ENCODE data around the gene OR2S2.

Gene OR2S2

GRCh38 chr9:35956651-35957050 lies 1.3 kb downstream of the OR2S2 start:
- no peak overlapping the region for H3K18ac ChIP-seq (ENCODE audit: low read length)
- H2BK5ac ChIP-seq (ENCODE audit: low read length), result no peak overlapping the region
- no peak overlapping the region for H3K23ac ChIP-seq (ENCODE audit: low read depth, low read length, poor library complexity)
- H3K36me3 ChIP-seq (replicated peaks in 1 of 2; ENCODE audit: control insufficient read depth in 2 of 2, insufficient read depth in 2 of 2, low read length in 2 of 2), result no peaks in the 10 kb centered on the region
- H2AFZ ChIP-seq (ENCODE audit: low read length), result no peak overlapping the region
- no CpG with 5 or more reads among the region's 5 CpGs for WGBS, 2 donors (ENCODE audit: extremely low coverage in 2 of 2, insufficient read length in 2 of 2, insufficient replicate concordance in 1 of 2)
- no peak overlapping the region for H3K4me2 ChIP-seq (ENCODE audit: insufficient read depth, low read length, poor library complexity, severe bottlenecking)
- no peak overlapping the region for H2BK15ac ChIP-seq (ENCODE audit: low read length)
- H3K4ac ChIP-seq (ENCODE audit: low read length), result no peak overlapping the region
- no peaks in the 10 kb centered on the region for H3K4me1 ChIP-seq (ENCODE audit: control insufficient read depth in 2 of 2, insufficient read depth in 1 of 2, low read depth in 1 of 2, low read length in 2 of 2)
- H4K8ac ChIP-seq (ENCODE audit: low read depth, low read length), result no peak overlapping the region
- H3K27me3 ChIP-seq (ENCODE audit: control insufficient read depth in 3 of 3, insufficient read depth in 3 of 3, low read depth in 1 of 3, low read length in 3 of 3), result peaks cover 0 to 49% (median 8%) of the 10 kb centered on the region in 3 experiments
- H3K27ac ChIP-seq (replicated peaks; ENCODE audit: low read length), result no peak overlapping the region
- H3K4me3 ChIP-seq (ENCODE audit: low read length in 2 of 2), result no peak overlapping the region
- no peak overlapping the region for H4K91ac ChIP-seq (ENCODE audit: low read depth, low read length, poor library complexity)
- DNase-seq (ENCODE audit: low spot score), result no peak
- no peak overlapping the region for H2BK120ac ChIP-seq (ENCODE audit: low read depth, low read length)
- H3K9ac ChIP-seq (ENCODE audit: low read depth, low read length, poor library complexity), result no peak overlapping the region
- H2AK5ac ChIP-seq (ENCODE audit: low read depth, low read length), result no peak overlapping the region
- no peak overlapping the region for H2BK12ac ChIP-seq (ENCODE audit: low read length)
- no peak overlapping the region for H3K14ac ChIP-seq (ENCODE audit: low read length)
- H3K9me3 ChIP-seq (replicated peaks in 1 of 2; ENCODE audit: control insufficient read depth in 2 of 2, insufficient read depth in 1 of 2, low read depth in 1 of 2, low read length in 2 of 2), result no peaks in the 10 kb centered on the region
- no peaks in the 10 kb centered on the region for H3K79me1 ChIP-seq (ENCODE audit: low read depth, low read length)

DNA sequence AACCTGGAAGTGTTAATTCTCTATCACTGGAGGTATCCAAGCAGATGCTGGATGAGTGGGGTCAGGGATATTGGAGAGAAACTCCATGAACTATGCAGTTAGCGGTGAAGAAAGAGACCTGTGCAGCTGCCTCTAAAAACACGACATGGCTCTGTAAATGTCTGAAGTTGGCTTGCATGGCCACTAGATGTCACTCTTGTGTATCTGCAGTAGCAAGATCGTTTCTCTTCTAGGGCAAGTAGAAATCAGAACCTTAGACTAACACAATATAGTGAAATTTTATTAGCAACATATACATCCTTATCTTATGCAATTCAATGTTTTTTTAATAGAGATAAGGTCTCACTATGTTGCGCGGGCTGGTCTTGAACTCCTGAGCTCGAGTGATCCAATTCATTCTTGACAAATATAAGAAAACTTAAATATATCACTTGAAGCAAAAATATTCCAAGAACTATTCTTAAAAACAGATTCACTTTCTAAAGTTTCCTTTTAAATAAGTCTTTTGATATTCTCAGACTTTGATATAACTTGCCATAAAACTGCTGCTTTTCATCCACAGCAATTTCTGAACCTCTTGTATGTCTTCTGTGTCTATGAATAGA lies 2.9 kb downstream of the OR2S2 start:
- Histone ChIP-seq H3K4me1 (ENCODE audit: control insufficient read depth in 2 of 2, insufficient read depth in 1 of 2, low read depth in 1 of 2, low read length in 2 of 2) (no peaks in the 10 kb centered on the region), H3K4me2 (ENCODE audit: insufficient read depth, low read length, poor library complexity, severe bottlenecking) (no peak overlapping the region), H2BK5ac (ENCODE audit: low read length) (no peak overlapping the region), H3K14ac (ENCODE audit: low read length) (no peak overlapping the region), H3K4ac (ENCODE audit: low read length) (no peak overlapping the region), H3K18ac (ENCODE audit: low read length) (no peak overlapping the region), H2AK5ac (ENCODE audit: low read depth, low read length) (no peak overlapping the region), H2BK120ac (ENCODE audit: low read depth, low read length) (no peak overlapping the region), H3K9ac (ENCODE audit: low read depth, low read length, poor library complexity) (no peak overlapping the region), H3K27me3 (ENCODE audit: control insufficient read depth in 3 of 3, insufficient read depth in 3 of 3, low read depth in 1 of 3, low read length in 3 of 3) (peaks cover 0 to 36% (median 3%) of the 10 kb centered on the region in 3 experiments), H4K91ac (ENCODE audit: low read depth, low read length, poor library complexity) (no peak overlapping the region), H4K8ac (ENCODE audit: low read depth, low read length) (no peak overlapping the region), H2BK15ac (ENCODE audit: low read length) (no peak overlapping the region), H3K4me3 (ENCODE audit: low read length in 2 of 2) (no peak overlapping the region), H3K9me3 (replicated peaks in 1 of 2; ENCODE audit: control insufficient read depth in 2 of 2, insufficient read depth in 1 of 2, low read depth in 1 of 2, low read length in 2 of 2) (no peaks in the 10 kb centered on the region), H3K36me3 (replicated peaks in 1 of 2; ENCODE audit: control insufficient read depth in 2 of 2, insufficient read depth in 2 of 2, low read length in 2 of 2) (no peaks in the 10 kb centered on the region), H3K23ac (ENCODE audit: low read depth, low read length, poor library complexity) (no peak overlapping the region), H3K79me1 (ENCODE audit: low read depth, low read length) (no peaks in the 10 kb centered on the region), H3K27ac (replicated peaks; ENCODE audit: low read length) (no peak overlapping the region), H2BK12ac (ENCODE audit: low read length) (no peak overlapping the region), H2AFZ (ENCODE audit: low read length) (peak overlapping the region; percentile 53)
- peak; percentile 57 for DNase-seq (ENCODE audit: low spot score)
- WGBS, 2 donors (ENCODE audit: extremely low coverage in 2 of 2, insufficient read length in 2 of 2, insufficient replicate concordance in 1 of 2), result no CpG with 5 or more reads among the region's 6 CpGs

GRCh38 chr9:35952526-35953191 lies 5.3 kb downstream of the OR2S2 start:
- no peak overlapping the region for H2BK5ac ChIP-seq (ENCODE audit: low read length)
- peaks cover 0 to 32% (median 3%) of the 10 kb centered on the region in 3 experiments for H3K27me3 ChIP-seq (ENCODE audit: control insufficient read depth in 3 of 3, insufficient read depth in 3 of 3, low read depth in 1 of 3, low read length in 3 of 3)
- H3K4me1 ChIP-seq (ENCODE audit: control insufficient read depth in 2 of 2, insufficient read depth in 1 of 2, low read depth in 1 of 2, low read length in 2 of 2), result no peaks in the 10 kb centered on the region
- no peak for DNase-seq (ENCODE audit: low spot score)
- no CpG with 5 or more reads among the region's 6 CpGs for WGBS, 2 donors (ENCODE audit: extremely low coverage in 2 of 2, insufficient read length in 2 of 2, insufficient replicate concordance in 1 of 2)
- H3K36me3 ChIP-seq (replicated peaks in 1 of 2; ENCODE audit: control insufficient read depth in 2 of 2, insufficient read depth in 2 of 2, low read length in 2 of 2), result no peaks in the 10 kb centered on the region
- no peak overlapping the region for H2BK12ac ChIP-seq (ENCODE audit: low read length)
- no peak overlapping the region for H4K8ac ChIP-seq (ENCODE audit: low read depth, low read length)
- no peak overlapping the region for H3K27ac ChIP-seq (replicated peaks; ENCODE audit: low read length)
- H4K91ac ChIP-seq (ENCODE audit: low read depth, low read length, poor library complexity), result no peak overlapping the region
- no peak overlapping the region for H3K4me2 ChIP-seq (ENCODE audit: insufficient read depth, low read length, poor library complexity, severe bottlenecking)
- H3K9ac ChIP-seq (ENCODE audit: low read depth, low read length, poor library complexity), result no peak overlapping the region
- H2AFZ ChIP-seq (ENCODE audit: low read length), result no peak overlapping the region
- no peak overlapping the region for H3K14ac ChIP-seq (ENCODE audit: low read length)
- H3K18ac ChIP-seq (ENCODE audit: low read length), result no peak overlapping the region
- no peak overlapping the region for H3K4ac ChIP-seq (ENCODE audit: low read length)
- H2BK15ac ChIP-seq (ENCODE audit: low read length), result no peak overlapping the region
- H3K79me1 ChIP-seq (ENCODE audit: low read depth, low read length), result no peaks in the 10 kb centered on the region
- H3K9me3 ChIP-seq (replicated peaks in 1 of 2; ENCODE audit: control insufficient read depth in 2 of 2, insufficient read depth in 1 of 2, low read depth in 1 of 2, low read length in 2 of 2), result no peaks in the 10 kb centered on the region
- H2BK120ac ChIP-seq (ENCODE audit: low read depth, low read length), result no peak overlapping the region
- no peak overlapping the region for H2AK5ac ChIP-seq (ENCODE audit: low read depth, low read length)
- H3K4me3 ChIP-seq (ENCODE audit: low read length in 2 of 2), result no peak overlapping the region
- no peak overlapping the region for H3K23ac ChIP-seq (ENCODE audit: low read depth, low read length, poor library complexity)

DNA sequence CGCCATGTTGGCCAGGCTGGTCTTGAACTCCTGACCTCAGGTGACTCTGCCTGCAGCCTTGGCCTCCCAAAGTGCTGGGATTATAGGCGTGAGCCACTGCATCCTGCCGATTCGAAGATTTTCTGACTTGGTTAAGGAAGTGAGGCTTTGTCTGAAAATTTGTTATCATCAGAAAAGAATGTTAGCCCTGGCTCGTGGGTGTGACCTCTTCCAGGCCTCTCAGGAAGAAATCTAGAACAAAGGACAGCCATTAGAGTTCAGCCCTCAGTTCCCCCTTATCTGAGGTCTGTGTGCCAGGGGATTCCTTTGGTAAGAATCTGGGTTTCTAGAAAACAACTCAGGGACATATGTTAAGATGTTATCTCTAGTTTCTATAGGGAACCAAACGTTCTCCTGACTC lies 6.2 kb downstream of the OR2S2 start:
- H3K9ac ChIP-seq (ENCODE audit: low read depth, low read length, poor library complexity), result no peak overlapping the region
- H2BK15ac ChIP-seq (ENCODE audit: low read length), result no peak overlapping the region
- no peak overlapping the region for H3K27ac ChIP-seq (replicated peaks; ENCODE audit: low read length)
- no peak overlapping the region for H2BK120ac ChIP-seq (ENCODE audit: low read depth, low read length)
- H2BK5ac ChIP-seq (ENCODE audit: low read length), result no peak overlapping the region
- no peaks in the 10 kb centered on the region for H3K9me3 ChIP-seq (replicated peaks in 1 of 2; ENCODE audit: control insufficient read depth in 2 of 2, insufficient read depth in 1 of 2, low read depth in 1 of 2, low read length in 2 of 2)
- no peak overlapping the region for H2AFZ ChIP-seq (ENCODE audit: low read length)
- no peak for DNase-seq (ENCODE audit: low spot score)
- no CpG with 5 or more reads among the region's 6 CpGs for WGBS, 2 donors (ENCODE audit: extremely low coverage in 2 of 2, insufficient read length in 2 of 2, insufficient replicate concordance in 1 of 2)
- no peak overlapping the region for H3K18ac ChIP-seq (ENCODE audit: low read length)
- H3K23ac ChIP-seq (ENCODE audit: low read depth, low read length, poor library complexity), result no peak overlapping the region
- H4K91ac ChIP-seq (ENCODE audit: low read depth, low read length, poor library complexity), result no peak overlapping the region
- no peaks in the 10 kb centered on the region for H3K36me3 ChIP-seq (replicated peaks in 1 of 2; ENCODE audit: control insufficient read depth in 2 of 2, insufficient read depth in 2 of 2, low read length in 2 of 2)
- no peaks in the 10 kb centered on the region for H3K79me1 ChIP-seq (ENCODE audit: low read depth, low read length)
- H2BK12ac ChIP-seq (ENCODE audit: low read length), result no peak overlapping the region
- no peak overlapping the region for H3K4ac ChIP-seq (ENCODE audit: low read length)
- H3K4me3 ChIP-seq (ENCODE audit: low read length in 2 of 2), result no peak overlapping the region
- H3K4me1 ChIP-seq (ENCODE audit: control insufficient read depth in 2 of 2, insufficient read depth in 1 of 2, low read depth in 1 of 2, low read length in 2 of 2), result no peaks in the 10 kb centered on the region
- H3K14ac ChIP-seq (ENCODE audit: low read length), result no peak overlapping the region
- H2AK5ac ChIP-seq (ENCODE audit: low read depth, low read length), result no peak overlapping the region
- peaks cover 0 to 27% (median 3%) of the 10 kb centered on the region in 3 experiments for H3K27me3 ChIP-seq (ENCODE audit: control insufficient read depth in 3 of 3, insufficient read depth in 3 of 3, low read depth in 1 of 3, low read length in 3 of 3)
- no peak overlapping the region for H3K4me2 ChIP-seq (ENCODE audit: insufficient read depth, low read length, poor library complexity, severe bottlenecking)
- H4K8ac ChIP-seq (ENCODE audit: low read depth, low read length), result no peak overlapping the region
